GM12801 (cell line): ENCODE results near the gene NLE1.

Experiments used
- CTCF ChIP-seq: IDR thresholded peaks from one replicate; pipeline ENCODE4 v1.5.1; 2011; ENCODE audit warnings: control low read depth; ENCODE audit not compliant: insufficient read length; ENCODE audit errors: extremely low read depth

The NLE1 gene

DNA sequence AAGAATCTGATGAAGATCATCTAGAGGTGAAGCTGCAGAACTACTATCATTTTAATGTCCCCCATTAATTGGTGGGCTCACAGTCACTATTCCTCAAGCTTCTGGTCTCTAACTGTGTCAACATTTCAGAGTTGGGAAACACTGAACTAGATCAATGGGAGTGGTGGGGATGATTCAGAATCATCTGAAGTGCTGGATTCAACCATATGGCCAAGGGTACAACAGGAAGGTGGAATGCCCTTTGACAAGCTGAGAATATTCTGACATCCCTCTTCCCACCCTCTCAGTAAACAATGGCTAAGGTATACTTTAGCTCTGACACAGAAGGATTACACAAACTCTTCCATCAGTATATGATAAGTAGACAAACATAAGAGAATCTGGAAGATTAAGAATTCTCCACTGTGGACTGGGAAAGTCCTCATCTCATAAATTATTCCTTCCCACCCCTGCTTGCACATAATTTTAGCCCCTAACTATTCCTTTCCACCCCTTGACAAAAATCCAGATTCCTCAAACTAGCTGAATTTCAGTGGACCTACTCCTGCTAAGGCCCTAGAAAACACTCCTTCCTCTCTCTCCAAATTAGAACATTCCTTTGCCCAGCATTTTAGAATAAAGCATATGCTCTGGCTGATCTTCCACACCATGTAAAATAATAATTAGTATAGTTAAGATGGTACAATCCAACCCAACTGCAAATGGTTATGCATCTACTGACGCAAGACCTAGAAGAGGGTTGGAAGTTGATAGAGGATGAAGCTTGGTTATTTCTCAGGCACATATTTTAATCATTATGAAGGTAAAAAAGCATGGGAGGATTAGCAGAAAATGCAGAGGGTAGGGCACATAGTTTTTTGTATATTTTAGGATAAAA is 62.3 kb downstream of the NLE1 start:
- no peak for TF ChIP-seq CTCF
